ENCODE data around the gene TEC.
"Not testable (repeated sequence)": the region's sequence is repeated elsewhere in the genome, so short reads cannot be mapped to it uniquely, and the experiment has no call there.

The TEC gene

GRCh38 chr4:48242511-48243195, 27.0 kb downstream of the TEC start:
- no peak for DNase-seq

DNA sequence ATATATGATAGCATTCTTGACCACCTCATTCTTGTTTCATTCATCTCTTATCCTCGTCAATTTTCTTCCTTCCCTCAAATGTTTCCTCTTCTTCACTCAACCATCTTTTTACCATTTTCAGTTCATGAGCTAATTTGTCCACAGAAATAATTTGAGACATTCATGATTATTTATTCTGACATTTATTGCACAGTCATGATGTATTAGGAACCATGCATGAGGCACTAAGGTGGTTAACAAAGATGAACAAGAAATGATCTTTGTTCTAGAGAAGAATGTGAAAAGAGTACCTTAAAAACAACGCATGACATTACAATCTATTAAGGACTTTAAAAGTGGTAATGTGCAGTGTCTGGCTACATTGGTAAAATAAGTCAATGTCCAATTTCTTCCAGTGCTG, 27.9 kb downstream of the TEC start:
- DNase-seq, result no peak

- DNase-seq, result peak in 3 of 4 experiments; percentile 17 to 43 (median 35)
These were observed 31.5 kb downstream of the TEC start for GRCh38 chr4:48237996-48238645.

DNA sequence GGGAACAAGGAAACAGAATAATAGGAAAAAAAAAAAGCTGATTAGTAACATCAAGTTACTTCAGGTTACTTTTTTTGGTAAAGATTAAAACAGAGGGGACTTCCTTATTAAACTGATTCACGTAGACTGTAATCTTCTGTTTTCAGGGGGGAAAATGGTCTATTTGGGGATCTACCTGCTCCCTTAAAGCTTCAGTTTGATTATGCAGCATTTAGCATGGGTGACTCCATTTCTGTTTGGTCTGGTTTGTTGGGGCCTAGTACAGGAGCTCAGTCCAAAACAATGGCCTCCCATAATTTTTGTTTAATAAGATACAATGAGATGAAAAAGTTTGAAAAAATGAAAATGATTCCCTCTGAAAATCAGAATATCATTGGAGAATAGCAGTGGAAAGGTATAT, 34.6 kb downstream of the TEC start:
- no peak for DNase-seq

DNA sequence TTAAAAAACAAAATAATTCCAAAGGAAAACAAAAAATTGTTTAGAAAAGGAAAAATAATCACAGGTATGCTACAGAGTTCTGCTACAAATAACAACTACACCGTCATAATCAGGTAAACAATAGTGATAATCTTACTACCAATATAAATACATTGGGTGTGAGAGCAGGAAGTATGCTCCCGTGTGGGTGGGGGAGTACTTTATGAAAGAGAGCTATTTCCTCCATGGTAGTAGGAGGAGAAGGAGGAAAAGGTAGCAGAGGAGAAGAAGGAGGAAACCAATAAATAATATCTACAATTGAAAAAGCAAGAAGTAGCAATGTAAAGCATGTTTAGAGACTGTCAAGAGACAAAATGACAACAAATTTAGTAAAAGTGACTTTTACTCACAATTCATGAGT, 35.1 kb downstream of the TEC start:
- peak in 3 of 4 experiments; percentile 12 to 42 (median 17) for DNase-seq

DNA sequence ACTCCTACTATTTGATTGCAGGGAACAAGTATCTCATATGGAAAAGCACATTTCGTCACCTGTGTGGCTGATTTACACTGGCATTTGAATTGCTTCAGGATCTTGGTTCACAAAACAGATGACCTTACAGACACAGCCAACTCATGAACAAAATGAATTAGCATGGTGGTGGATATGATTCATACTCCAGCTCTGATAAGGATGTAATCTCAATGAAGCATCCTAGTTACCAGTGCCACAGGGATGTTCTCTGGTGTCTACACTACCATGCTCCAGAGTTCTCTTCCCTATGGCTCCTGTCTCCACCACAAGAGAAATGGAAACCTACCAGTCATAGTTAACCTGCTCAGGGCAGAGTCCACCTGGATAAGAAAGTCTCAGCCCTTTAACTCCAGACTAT, 40.7 kb downstream of the TEC start:
- no peak for DNase-seq

- DNase-seq, result peak; percentile 28 to 50 (median 48)
These were observed 42.0 kb downstream of the TEC start for GRCh38 chr4:48227662-48228061.

DNA sequence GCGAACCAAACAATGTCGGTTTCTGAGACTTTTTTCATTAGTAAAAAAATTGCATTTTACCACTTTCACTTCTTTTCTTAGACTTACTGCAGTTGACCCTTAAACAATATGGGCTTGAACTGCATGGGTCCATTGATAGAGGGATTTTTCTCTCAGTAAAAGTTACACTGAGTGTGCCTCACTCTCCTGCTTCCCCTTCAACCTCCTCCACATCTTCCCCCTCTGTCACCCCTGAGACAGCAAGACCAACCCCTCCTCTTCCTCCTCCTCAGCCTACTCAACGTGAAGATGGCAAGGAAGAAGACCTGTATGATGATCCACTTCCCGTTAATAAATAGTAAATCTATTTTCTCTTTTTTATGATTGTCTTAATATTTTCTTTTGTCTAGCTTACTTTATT, 43.4 kb downstream of the TEC start:
- DNase-seq, result peak in 3 of 4 experiments; percentile 26 to 31 (median 29)

- DNase-seq, result no peak
These were observed 44.1 kb downstream of the TEC start for GRCh38 chr4:48225368-48226141.

- peak in 2 of 4 experiments; percentile 56 to 67 for DNase-seq
These were observed 45.0 kb downstream of the TEC start for GRCh38 chr4:48224606-48225005.

- no peak for DNase-seq
These were observed 45.9 kb downstream of the TEC start for GRCh38 chr4:48223633-48224295.

DNA sequence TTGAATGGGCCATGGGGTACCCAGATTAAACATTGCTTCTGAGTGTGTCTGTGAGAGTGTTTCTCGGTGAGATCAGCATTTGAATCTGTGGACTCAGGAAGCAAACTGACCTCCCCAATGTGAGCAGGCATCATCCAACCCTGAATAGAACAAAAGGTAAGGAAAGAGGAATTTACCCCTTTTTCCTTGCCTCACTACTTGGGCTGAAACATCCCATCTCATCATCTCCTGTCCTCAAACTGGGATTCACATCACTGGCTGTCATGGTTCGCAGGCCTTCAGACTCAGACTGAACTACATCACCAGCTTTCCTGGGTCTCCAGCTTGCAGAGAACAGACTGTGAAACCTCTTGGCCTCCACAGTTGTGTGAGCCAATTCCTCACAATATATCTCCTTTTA, 47.1 kb downstream of the TEC start:
- no peak for DNase-seq

GRCh38 chr4:48219430-48219829, 50.2 kb downstream of the TEC start:
- not testable (repeated sequence) for DNase-seq

GRCh38 chr4:48216563-48216962, 53.1 kb downstream of the TEC start:
- no peak for DNase-seq

DNA sequence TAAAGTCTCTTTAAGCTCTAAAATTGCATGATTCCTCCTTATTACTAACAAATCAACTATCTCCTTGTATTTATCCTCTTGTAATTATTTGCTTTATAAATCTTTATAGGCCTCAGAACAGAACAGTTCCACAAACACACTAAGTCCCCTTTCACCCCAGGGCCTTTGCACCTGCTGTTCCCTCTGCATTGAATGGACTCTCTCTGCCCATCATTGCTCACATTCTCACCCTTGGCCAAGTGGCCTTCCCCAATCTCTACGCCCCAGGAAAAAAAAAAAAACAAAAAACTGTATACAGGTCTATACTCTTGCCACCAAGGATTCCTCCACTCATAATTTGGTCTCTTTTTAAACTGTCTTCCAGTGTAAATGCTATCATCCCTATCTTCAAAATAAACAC, 53.7 kb downstream of the TEC start:
- no peak for DNase-seq

DNA sequence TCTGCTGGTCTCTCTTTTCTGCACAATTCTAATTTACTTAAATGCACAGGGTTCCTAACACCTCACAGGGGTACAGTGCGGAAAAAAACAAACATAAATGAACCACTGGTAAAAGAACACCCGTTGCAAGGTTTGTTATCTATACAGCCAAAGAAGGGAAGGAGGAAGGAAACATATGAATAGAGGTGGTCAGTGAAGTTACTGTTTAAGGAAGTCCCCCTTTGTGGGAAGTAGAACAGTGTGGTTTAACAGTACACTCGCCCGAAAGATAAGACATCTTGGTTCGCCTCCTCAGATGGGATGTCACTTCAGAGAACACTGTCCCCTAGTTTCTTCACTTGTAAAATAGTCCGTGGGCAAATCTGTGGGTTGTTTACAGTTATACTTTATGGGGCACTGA, 57.5 kb downstream of the TEC start:
- peak in 3 of 4 experiments; percentile 13 to 56 (median 51) for DNase-seq

DNA sequence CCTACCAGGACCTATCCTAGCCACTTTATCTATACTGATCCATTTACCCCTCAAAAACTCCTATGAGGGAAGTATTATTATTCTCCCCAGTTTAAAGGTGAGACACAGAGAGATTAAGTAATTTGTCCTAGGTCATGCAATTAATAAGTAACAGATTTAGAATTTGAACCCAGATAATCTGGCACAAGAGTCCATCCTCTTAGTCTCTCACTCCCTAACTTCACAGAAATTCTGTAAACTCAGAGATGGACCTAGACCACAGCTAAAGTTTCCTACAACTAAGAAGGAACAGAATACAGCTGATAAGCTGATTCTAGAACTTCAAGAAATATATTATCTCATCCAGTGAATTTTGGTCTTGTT, 58.7 kb downstream of the TEC start:
- DNase-seq, result no peak

DNA sequence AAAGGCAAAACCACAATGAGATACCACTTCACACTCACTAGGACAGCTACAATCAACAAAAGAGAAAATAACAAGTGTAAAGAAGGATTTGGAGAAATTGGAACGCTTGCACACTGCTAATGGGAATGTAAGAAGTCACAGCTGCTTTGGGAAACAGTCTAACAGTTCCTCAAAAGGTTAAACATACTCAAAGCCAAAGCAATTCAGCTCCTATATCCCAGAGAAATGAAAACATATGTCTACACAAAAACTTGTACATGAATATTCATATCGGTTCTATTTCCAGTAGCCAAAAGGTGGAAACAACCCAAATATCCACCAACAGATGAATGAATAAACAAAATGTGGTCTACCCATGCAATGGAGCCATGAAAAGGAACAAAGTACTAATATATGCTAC, 64.0 kb downstream of the TEC start:
- DNase-seq, result peak in 1 of 4 experiments; percentile 17

DNA sequence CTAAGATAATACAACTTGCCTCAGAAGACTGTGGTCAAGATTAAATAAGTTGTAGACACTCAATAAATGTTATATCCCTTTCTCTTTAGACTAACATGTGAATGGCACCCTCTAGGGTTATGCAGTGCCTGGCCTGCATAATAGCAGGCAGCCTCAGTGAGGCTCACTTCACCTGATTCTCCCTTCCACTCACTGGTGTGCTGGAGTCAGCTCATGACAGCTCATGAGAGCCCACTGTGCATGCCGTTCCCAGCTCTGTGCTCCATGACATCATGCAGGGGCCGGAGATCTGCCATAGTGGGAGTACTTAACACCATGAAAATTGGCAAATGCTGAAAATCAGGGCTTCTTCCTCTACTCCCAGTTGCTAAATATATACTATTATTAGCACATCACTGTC, 64.5 kb downstream of the TEC start:
- DNase-seq, result peak; percentile 43 to 78 (median 62)

DNA sequence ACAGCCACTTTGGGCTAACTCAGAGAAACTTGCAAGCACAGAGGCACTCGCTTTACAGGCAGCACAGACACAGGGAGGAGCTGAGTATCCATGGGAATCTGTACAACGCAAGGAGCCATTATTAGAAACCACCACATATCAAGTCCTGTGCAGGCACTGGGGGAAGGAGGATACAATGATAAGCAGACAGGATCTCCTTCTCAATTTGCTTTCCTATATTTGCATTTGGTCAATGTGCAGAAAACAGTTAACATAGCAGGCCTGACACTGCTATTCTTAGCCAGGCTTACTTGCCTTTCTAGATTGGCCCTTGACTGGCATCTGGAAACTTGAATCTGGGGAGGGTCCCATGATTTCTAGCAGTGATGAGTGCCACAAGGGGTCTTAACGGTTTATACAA, 65.8 kb downstream of the TEC start:
- DNase-seq, result no peak

DNA sequence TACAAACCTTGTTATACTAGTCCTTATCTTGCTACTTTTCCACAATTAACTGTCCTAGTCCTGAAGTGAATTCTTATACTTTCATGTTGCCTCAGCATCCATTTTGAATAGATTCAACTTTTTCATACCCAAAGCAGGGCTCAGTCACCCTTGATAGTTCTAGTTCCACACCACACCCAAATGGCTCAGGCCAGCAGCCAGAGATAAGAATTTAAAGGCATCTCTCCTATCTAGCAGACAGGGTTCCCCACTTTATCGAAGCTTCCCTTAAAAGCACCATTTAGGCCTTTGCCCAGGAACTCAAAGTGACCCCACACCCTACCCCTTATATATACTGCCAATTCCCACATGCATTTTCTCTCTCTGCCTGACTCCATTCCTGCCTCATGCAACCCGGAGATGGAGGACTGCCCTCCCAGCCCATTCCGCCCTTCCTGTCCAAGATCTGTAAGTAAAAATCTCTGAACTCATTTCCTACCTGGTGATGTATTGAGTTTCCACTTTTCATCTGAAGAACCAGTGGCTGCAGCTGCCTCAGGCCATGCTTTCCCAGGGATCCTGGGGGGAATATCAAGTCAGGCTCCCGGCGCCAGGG, 71.9 kb downstream of the TEC start:
- DNase-seq, result no peak

DNA sequence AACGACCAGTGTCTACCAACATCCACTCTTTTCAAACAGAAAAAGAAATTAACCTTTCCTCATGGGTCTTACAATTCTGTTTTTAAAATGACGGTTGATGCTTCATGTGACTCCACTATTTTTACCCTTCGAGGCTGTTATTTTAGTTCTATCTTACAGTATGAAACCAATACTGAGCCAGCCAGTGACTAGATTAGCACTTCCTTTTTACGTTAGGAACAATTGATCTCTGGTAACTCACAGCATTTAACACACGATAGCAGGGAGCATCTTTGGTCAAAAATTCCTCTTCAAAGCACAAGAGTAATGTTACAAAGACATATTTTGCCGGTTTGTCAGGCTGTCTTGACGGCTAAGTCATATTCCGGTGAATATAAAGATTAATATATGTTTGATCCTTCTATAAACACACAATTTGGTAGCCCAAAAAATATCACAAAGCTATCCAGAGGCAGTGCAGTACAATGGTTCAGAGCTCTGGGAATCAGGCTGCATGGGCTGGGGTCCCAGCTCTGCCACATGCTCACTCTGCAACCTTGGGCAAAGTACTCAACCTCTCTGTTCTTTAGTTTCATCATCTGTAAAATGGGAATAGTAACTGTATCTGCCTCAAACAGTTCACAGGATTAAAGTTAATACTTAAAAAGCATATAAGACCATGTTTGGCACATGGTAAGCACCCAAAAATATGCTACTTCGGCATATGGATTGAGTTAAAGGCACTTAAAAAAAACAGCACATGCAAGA, 72.7 kb downstream of the TEC start:
- no peak for DNase-seq
